Sigmoid colon (tissue), 4 donors: ENCODE data around the gene IRGC.

Experiments used
- CTCF ChIP-seq, 4 experiments: fragments of 450-650 bp in 3 of 4; fragments of 200-600 bp in 1 of 4; IDR thresholded peaks; one replicate each; pipeline ENCODE4 v1.5.1; 2016 to 2019; ENCODE audit warnings: antibody characterized with exemption in 4 of 4, mild to moderate bottlenecking in 3 of 4, moderate library complexity in 2 of 4
- EP300 ChIP-seq, 4 donors: sonication (generic); formaldehyde crosslinking; IDR thresholded peaks; one replicate each; pipeline ENCODE4 v1.6.1; 2017; ENCODE audit warnings: antibody characterized with exemption in 4 of 4
- POLR2A ChIP-seq, 2 donors: fragments of 450-650 bp; IDR thresholded peaks; one replicate each; pipeline ENCODE4 v1.6.1; 2016; ENCODE audit warnings: antibody characterized with exemption in 2 of 2, mild to moderate bottlenecking in 2 of 2, moderate library complexity in 2 of 2
- POLR2AphosphoS5 ChIP-seq, 4 donors: sonication (generic); formaldehyde crosslinking; IDR thresholded peaks; one replicate each; pipeline ENCODE4 v1.6.1; 2017; ENCODE audit warnings: antibody characterized with exemption in 4 of 4

- TF ChIP-seq POLR2A (IDR thresholded peaks at IDR 0.05), result no peak
- TF ChIP-seq CTCF (IDR thresholded peaks at IDR 0.05), result no peak
- no peak for TF ChIP-seq EP300 (IDR thresholded peaks at IDR 0.05)
- TF ChIP-seq POLR2AphosphoS5 (IDR thresholded peaks at IDR 0.05), result no peak
These were observed 14.0 kb downstream of the IRGC start for GRCh38 chr19:43729919-43730318.
